ENCODE results near the gene DAB1.

DAB1 gene

DNA sequence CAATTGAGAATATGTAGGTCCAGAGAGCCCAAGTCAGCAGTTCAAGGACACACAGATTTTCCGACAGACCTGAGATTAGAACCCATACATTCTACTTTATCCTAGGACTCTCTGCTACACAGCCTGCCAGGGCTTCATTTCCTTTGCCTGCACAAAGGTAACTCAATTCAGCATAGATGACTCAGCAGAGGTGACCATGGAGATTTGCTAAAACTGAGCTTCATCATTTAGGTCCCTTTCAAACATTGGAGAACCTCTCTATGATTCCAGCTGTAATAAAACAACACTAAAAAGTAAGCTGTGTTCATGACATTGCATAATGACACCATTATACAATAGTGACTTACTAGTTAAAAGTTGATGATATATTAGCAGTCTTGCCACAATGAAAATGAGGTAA lies 22.2 kb downstream of the DAB1 start:
- DNase-seq, result no peak
- ChIA-PET CTCF (no interaction called here), POLR2A (no interaction called here)
- Histone ChIP-seq H3K36me3 (ENCODE audit: control insufficient read depth in 4 of 4, insufficient read depth in 4 of 4, low read length in 3 of 4) (no peaks in the 10 kb centered on the region), H3K4me3 (ENCODE audit: control insufficient read depth in 1 of 7, extremely low read depth in 1 of 7, insufficient read depth in 4 of 7, low read depth in 2 of 7, low read length in 6 of 7) (no peak overlapping the region), H3K4me1 (ENCODE audit: control extremely low read depth in 1 of 4, control insufficient read depth in 4 of 4, insufficient read depth in 4 of 4, low read length in 3 of 4) (no peaks in the 10 kb centered on the region), H3K9me3 (ENCODE audit: control extremely low read depth in 1 of 5, control insufficient read depth in 4 of 5, insufficient read depth in 2 of 5, low read depth in 1 of 5, low read length in 4 of 5) (no peaks in the 10 kb centered on the region), H3K27ac (ENCODE audit: insufficient read depth in 1 of 2, low read depth in 1 of 2, low read length in 2 of 2, poor library complexity in 1 of 2, severe bottlenecking in 2 of 2) (no peak overlapping the region), H3K27me3 (replicated peaks in 2 of 5; ENCODE audit: control insufficient read depth in 4 of 5, insufficient read depth in 5 of 5, low read length in 4 of 5) (peaks cover 0 to 4% (median 0%) of the 10 kb centered on the region in 5 experiments)
- WGBS (ENCODE audit: insufficient coverage), result 100% methylated on average over 1 of the region's 1 CpG

DNA sequence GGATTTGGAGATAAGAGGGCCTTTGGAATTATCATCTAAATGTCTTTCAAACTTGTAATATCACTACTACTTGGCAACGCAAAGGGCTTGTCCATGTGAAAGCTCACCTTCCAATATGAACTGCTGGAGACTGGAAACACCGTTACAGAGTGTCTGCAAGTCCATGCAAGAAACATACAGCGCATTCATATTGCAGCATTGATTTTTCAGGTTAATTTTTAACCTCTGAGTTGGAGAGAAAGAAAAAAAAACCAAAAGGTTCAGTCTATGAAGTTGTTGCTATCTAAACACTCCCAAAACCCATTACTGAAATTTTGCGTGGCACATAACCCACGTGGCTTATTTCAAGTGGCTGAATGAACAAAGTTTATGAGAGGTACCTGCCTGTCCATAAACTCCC lies 23.8 kb downstream of the DAB1 start:
- Histone ChIP-seq H3K9me3 (ENCODE audit: control extremely low read depth in 1 of 5, control insufficient read depth in 4 of 5, insufficient read depth in 2 of 5, low read depth in 1 of 5, low read length in 4 of 5) (no peaks in the 10 kb centered on the region), H3K27ac (ENCODE audit: insufficient read depth in 1 of 2, low read depth in 1 of 2, low read length in 2 of 2, poor library complexity in 1 of 2, severe bottlenecking in 2 of 2) (no peak overlapping the region), H3K4me3 (ENCODE audit: control insufficient read depth in 1 of 7, extremely low read depth in 1 of 7, insufficient read depth in 4 of 7, low read depth in 2 of 7, low read length in 6 of 7) (no peak overlapping the region), H3K4me1 (ENCODE audit: control extremely low read depth in 1 of 4, control insufficient read depth in 4 of 4, insufficient read depth in 4 of 4, low read length in 3 of 4) (no peaks in the 10 kb centered on the region), H3K27me3 (replicated peaks in 2 of 5; ENCODE audit: control insufficient read depth in 4 of 5, insufficient read depth in 5 of 5, low read length in 4 of 5) (peaks cover 0 to 7% (median 0%) of the 10 kb centered on the region in 5 experiments), H3K36me3 (ENCODE audit: control insufficient read depth in 4 of 4, insufficient read depth in 4 of 4, low read length in 3 of 4) (no peaks in the 10 kb centered on the region)
- CTCF ChIA-PET, result no interaction called here
- 95% methylated on average over 4 of the region's 5 CpGs for WGBS (ENCODE audit: insufficient coverage)
- POLR2A ChIA-PET, result no interaction called here
- no peak for DNase-seq

DNA sequence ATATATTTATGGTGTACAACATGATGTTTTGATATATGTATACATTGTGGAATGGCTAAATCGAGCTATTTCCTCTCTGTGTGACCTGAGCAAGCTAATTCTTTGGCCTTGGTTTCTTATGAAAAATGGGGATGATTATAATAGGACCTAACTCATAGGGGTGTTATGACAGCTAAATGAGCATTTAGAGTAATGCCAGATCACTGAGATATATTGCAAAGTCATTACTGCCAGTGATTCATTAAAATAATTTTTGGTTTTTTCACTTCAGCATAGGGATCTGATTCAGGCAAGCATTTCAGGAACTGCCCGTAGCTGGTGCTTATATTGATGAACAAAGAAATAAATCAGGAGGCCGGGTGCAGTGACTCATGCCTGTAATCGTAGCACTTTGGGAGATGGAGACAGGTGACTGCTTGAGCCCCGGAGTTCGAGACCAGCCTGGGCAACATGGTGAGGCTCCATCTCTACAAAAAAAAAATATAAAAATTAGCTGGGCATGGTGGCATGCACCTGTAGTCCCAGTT lies 30.7 kb downstream of the DAB1 start:
- H3K4me1 ChIP-seq (ENCODE audit: control extremely low read depth in 1 of 4, control insufficient read depth in 4 of 4, insufficient read depth in 4 of 4, low read length in 3 of 4), result no peaks in the 10 kb centered on the region
- H3K27me3 ChIP-seq (replicated peaks in 2 of 5; ENCODE audit: control insufficient read depth in 4 of 5, insufficient read depth in 5 of 5, low read length in 4 of 5), result peaks cover 0 to 3% (median 1%) of the 10 kb centered on the region in 5 experiments
- ChIA-PET CTCF (no interaction called here), POLR2A (no interaction called here)
- no peak overlapping the region for H3K4me3 ChIP-seq (ENCODE audit: control insufficient read depth in 1 of 7, extremely low read depth in 1 of 7, insufficient read depth in 4 of 7, low read depth in 2 of 7, low read length in 6 of 7)
- peaks cover 0 to 2% (median 0%) of the 10 kb centered on the region in 5 experiments for H3K9me3 ChIP-seq (ENCODE audit: control extremely low read depth in 1 of 5, control insufficient read depth in 4 of 5, insufficient read depth in 2 of 5, low read depth in 1 of 5, low read length in 4 of 5)
- H3K36me3 ChIP-seq (ENCODE audit: control insufficient read depth in 4 of 4, insufficient read depth in 4 of 4, low read length in 3 of 4), result no peaks in the 10 kb centered on the region
- H3K27ac ChIP-seq (ENCODE audit: insufficient read depth in 1 of 2, low read depth in 1 of 2, low read length in 2 of 2, poor library complexity in 1 of 2, severe bottlenecking in 2 of 2), result no peak overlapping the region
- 94% methylated on average over 6 of the region's 6 CpGs for WGBS (ENCODE audit: insufficient coverage)
- no peak for DNase-seq

DNA sequence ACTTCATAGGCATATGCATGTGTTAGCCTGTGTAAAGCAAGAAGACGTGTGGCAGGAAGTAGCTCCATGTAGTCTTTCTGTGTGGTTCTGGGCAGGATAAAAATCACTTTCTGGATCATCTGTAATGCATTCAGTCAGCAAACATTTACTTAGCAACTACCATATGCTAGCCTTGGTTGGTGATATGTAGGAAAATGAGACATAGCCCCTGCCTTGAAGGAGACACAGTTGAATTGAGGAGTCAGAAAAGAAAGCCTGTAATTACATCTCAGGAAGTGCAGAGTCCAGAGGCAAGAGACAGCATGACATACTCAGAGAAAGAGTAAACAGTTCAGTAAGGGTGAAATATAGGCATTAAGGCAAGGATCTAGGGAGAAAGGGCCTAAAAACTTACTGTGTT lies 38.5 kb downstream of the DAB1 start:
- POLR2A ChIA-PET, result no interaction called here
- no peaks in the 10 kb centered on the region for H3K36me3 ChIP-seq (ENCODE audit: control insufficient read depth in 4 of 4, insufficient read depth in 4 of 4, low read length in 3 of 4)
- H3K4me3 ChIP-seq (ENCODE audit: control insufficient read depth in 1 of 7, extremely low read depth in 1 of 7, insufficient read depth in 4 of 7, low read depth in 2 of 7, low read length in 6 of 7), result no peak overlapping the region
- no peak for DNase-seq
- CTCF ChIA-PET, result no interaction called here
- peaks cover 0 to 1% (median 0%) of the 10 kb centered on the region in 5 experiments for H3K9me3 ChIP-seq (ENCODE audit: control extremely low read depth in 1 of 5, control insufficient read depth in 4 of 5, insufficient read depth in 2 of 5, low read depth in 1 of 5, low read length in 4 of 5)
- 60% methylated on average over 1 of the region's 1 CpG for WGBS (ENCODE audit: insufficient coverage)
- no peaks in the 10 kb centered on the region for H3K4me1 ChIP-seq (ENCODE audit: control extremely low read depth in 1 of 4, control insufficient read depth in 4 of 4, insufficient read depth in 4 of 4, low read length in 3 of 4)
- H3K27ac ChIP-seq (ENCODE audit: insufficient read depth in 1 of 2, low read depth in 1 of 2, low read length in 2 of 2, poor library complexity in 1 of 2, severe bottlenecking in 2 of 2), result no peak overlapping the region
- peaks cover 0 to 3% (median 0%) of the 10 kb centered on the region in 5 experiments for H3K27me3 ChIP-seq (replicated peaks in 2 of 5; ENCODE audit: control insufficient read depth in 4 of 5, insufficient read depth in 5 of 5, low read length in 4 of 5)

DNA sequence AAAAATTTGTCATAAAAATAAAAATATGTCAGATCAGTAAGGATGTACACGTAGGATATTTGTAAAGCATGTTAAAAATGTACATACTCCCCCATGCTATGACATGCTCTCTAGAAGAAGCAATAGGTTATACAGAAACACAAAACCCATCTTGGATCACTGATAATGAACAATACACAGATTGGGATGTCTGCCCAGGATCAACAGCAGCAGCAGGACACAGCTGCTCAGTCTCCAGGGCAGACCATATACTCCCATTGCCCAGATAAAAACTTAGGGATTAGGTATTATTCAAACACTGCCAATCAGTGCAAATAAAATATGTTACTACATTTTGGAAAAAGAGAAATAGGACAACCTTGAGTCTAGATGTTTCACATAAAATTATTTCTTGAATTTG lies 39.0 kb downstream of the DAB1 start:
- Histone ChIP-seq H3K36me3 (ENCODE audit: control insufficient read depth in 4 of 4, insufficient read depth in 4 of 4, low read length in 3 of 4) (no peaks in the 10 kb centered on the region), H3K4me1 (ENCODE audit: control extremely low read depth in 1 of 4, control insufficient read depth in 4 of 4, insufficient read depth in 4 of 4, low read length in 3 of 4) (no peaks in the 10 kb centered on the region), H3K27me3 (replicated peaks in 2 of 5; ENCODE audit: control insufficient read depth in 4 of 5, insufficient read depth in 5 of 5, low read length in 4 of 5) (peaks cover 0 to 3% (median 0%) of the 10 kb centered on the region in 5 experiments), H3K4me3 (ENCODE audit: control insufficient read depth in 1 of 7, extremely low read depth in 1 of 7, insufficient read depth in 4 of 7, low read depth in 2 of 7, low read length in 6 of 7) (no peak overlapping the region), H3K9me3 (ENCODE audit: control extremely low read depth in 1 of 5, control insufficient read depth in 4 of 5, insufficient read depth in 2 of 5, low read depth in 1 of 5, low read length in 4 of 5) (peaks cover 0 to 1% (median 0%) of the 10 kb centered on the region in 5 experiments), H3K27ac (ENCODE audit: insufficient read depth in 1 of 2, low read depth in 1 of 2, low read length in 2 of 2, poor library complexity in 1 of 2, severe bottlenecking in 2 of 2) (no peak overlapping the region)
- DNase-seq, result no peak
- ChIA-PET POLR2A (no interaction called here), CTCF (no interaction called here)
- WGBS (ENCODE audit: insufficient coverage), result no CpG with 5 or more reads among the region's 1 CpG

DNA sequence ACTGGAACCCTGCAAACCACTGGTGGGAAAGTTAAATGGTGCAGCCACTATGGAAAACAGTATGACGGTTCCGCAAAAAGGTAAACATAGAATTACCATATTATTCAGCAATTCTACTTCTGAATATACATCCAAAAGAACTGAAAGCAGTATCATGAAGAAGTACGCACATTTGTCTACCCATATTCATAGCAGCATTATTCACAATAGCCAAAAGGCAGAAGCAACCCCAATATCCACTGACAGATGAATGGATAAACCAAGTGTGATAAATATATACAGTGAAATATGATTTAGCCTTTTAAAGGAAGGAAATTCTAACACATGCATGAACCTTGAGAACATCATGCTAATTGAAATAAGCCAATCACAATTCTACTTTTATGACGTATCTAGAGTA lies 39.6 kb downstream of the DAB1 start:
- DNase-seq, result no peak
- Histone ChIP-seq H3K36me3 (ENCODE audit: control insufficient read depth in 4 of 4, insufficient read depth in 4 of 4, low read length in 3 of 4) (no peaks in the 10 kb centered on the region), H3K4me3 (ENCODE audit: control insufficient read depth in 1 of 7, extremely low read depth in 1 of 7, insufficient read depth in 4 of 7, low read depth in 2 of 7, low read length in 6 of 7) (no peak overlapping the region), H3K27me3 (replicated peaks in 2 of 5; ENCODE audit: control insufficient read depth in 4 of 5, insufficient read depth in 5 of 5, low read length in 4 of 5) (peaks cover 0 to 3% (median 0%) of the 10 kb centered on the region in 5 experiments), H3K27ac (ENCODE audit: insufficient read depth in 1 of 2, low read depth in 1 of 2, low read length in 2 of 2, poor library complexity in 1 of 2, severe bottlenecking in 2 of 2) (no peak overlapping the region), H3K4me1 (ENCODE audit: control extremely low read depth in 1 of 4, control insufficient read depth in 4 of 4, insufficient read depth in 4 of 4, low read length in 3 of 4) (no peaks in the 10 kb centered on the region), H3K9me3 (ENCODE audit: control extremely low read depth in 1 of 5, control insufficient read depth in 4 of 5, insufficient read depth in 2 of 5, low read depth in 1 of 5, low read length in 4 of 5) (peaks cover 0 to 1% (median 0%) of the 10 kb centered on the region in 5 experiments)
- CTCF ChIA-PET, result no interaction called here
- POLR2A ChIA-PET, result no interaction called here
- 100% methylated on average over 2 of the region's 4 CpGs for WGBS (ENCODE audit: insufficient coverage)

DNA sequence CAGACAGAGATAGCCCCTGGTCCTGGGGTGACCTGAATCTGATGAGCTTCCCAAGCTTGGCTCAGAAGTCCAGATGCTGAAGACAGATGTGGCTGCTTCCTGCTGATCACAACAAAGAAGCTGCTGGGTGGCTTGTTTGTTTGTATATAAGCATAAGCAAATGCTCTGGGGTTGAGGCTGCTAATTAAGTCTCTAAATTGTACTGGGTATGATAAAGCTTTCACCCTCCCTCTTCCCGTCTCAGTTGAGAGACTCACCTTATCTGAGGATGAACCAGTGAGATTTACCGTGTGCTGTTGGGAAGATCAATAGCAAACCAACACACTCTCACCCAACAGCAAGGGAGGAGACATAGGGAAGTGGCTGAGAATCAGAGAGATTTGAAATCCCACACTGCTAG lies 42.0 kb downstream of the DAB1 start:
- Histone ChIP-seq H3K27me3 (replicated peaks in 2 of 5; ENCODE audit: control insufficient read depth in 4 of 5, insufficient read depth in 5 of 5, low read length in 4 of 5) (peaks cover 0 to 3% (median 0%) of the 10 kb centered on the region in 5 experiments), H3K4me1 (ENCODE audit: control extremely low read depth in 1 of 4, control insufficient read depth in 4 of 4, insufficient read depth in 4 of 4, low read length in 3 of 4) (no peaks in the 10 kb centered on the region), H3K27ac (ENCODE audit: insufficient read depth in 1 of 2, low read depth in 1 of 2, low read length in 2 of 2, poor library complexity in 1 of 2, severe bottlenecking in 2 of 2) (no peak overlapping the region), H3K36me3 (ENCODE audit: control insufficient read depth in 4 of 4, insufficient read depth in 4 of 4, low read length in 3 of 4) (no peaks in the 10 kb centered on the region), H3K9me3 (ENCODE audit: control extremely low read depth in 1 of 5, control insufficient read depth in 4 of 5, insufficient read depth in 2 of 5, low read depth in 1 of 5, low read length in 4 of 5) (peaks cover 0 to 1% (median 0%) of the 10 kb centered on the region in 5 experiments), H3K4me3 (ENCODE audit: control insufficient read depth in 1 of 7, extremely low read depth in 1 of 7, insufficient read depth in 4 of 7, low read depth in 2 of 7, low read length in 6 of 7) (no peak overlapping the region)
- ChIA-PET CTCF (no interaction called here), POLR2A (no interaction called here)
- WGBS (ENCODE audit: insufficient coverage), result no CpG with 5 or more reads among the region's 2 CpGs
- no peak for DNase-seq
